Stimulated activated naive CD8-positive, alpha-beta T cell treated with anti-CD3 and anti-CD28 coated beads, Interleukin-15, Interleukin-2, amounts not matched to agents 100 U/mL and 50 U/mL, for 24 hours (primary cell): ENCODE results near the gene OGFR.
A peak's percentile ranks its signal among the peaks of the same experiment; 100 is the strongest.

Source experiments
- ATAC-seq: fragments of 150-1000 bp; cut with Tn5 transposase; one replicate; pipeline ENCODE4 v1.10.0; 2021
- DNase-seq: peaks from one replicate; pipeline ENCODE4 v3.0.0; 2021

OGFR gene

DNA sequence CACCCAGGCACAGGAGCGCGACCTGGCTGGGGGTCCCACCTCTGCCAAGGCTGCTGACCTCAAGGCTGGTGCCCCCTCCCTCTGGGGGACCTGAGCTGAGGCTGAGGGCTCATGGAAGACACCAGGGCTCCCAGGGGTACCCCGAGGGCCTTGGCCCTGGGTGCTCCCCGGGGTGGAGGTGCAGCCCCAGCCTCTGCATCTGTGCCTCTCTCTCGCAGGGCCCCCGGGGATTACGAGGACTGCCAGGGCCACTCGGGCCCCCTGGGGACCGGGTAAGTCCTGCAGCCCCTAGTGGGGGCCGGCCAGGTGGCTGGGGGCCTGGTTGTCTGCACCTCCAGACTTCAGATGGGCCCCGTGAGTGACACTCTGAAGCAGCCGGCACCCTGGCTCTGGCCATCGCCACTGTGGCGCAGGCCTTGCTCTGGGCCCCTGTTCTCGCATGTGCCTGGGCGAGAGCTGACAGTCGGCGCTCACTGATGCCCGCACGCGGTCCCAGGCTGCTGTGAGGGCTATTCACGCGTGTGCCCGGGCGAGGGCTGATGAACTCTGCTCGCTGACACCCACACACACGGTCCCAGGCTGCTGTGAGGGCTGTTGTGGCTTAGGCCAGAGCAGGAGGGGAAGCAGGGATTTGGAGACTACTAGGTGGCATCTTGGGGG lies 21.5 kb downstream of the OGFR start:
- ATAC-seq (no peak), DNase-seq (no peak)

DNA sequence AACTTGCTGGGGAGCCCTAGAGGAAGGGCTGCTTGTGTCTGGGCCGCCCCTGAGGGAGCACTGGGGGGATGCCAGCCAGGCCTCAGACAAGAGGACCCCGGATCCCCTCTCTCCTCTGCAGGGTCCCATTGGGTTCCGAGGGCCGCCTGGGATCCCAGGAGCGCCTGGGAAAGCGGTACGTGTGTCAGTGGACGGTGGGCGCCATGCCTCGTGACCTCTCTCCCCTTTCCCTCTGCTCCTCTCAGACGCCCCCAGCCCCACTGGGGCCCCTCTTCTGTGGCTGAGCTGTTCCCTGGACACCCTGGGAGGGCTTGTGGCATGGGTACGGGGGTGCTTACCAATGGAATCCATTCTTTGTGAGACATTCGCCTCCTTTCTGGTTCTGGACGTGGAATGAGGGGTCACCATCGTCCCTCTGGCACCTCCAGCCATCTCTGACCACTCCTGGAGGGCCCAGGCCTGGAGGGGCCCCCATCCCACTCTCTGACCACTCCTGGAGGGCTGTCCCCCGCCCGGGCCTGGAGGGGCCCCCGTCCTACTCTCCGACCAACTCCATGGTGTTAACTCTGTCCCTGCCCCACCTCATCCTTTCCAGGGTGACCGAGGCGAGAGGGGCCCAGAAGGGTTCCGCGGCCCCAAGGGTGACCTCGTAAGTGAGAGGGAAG lies 22.1 kb downstream of the OGFR start:
- DNase-seq (no peak), ATAC-seq (no peak)

DNA sequence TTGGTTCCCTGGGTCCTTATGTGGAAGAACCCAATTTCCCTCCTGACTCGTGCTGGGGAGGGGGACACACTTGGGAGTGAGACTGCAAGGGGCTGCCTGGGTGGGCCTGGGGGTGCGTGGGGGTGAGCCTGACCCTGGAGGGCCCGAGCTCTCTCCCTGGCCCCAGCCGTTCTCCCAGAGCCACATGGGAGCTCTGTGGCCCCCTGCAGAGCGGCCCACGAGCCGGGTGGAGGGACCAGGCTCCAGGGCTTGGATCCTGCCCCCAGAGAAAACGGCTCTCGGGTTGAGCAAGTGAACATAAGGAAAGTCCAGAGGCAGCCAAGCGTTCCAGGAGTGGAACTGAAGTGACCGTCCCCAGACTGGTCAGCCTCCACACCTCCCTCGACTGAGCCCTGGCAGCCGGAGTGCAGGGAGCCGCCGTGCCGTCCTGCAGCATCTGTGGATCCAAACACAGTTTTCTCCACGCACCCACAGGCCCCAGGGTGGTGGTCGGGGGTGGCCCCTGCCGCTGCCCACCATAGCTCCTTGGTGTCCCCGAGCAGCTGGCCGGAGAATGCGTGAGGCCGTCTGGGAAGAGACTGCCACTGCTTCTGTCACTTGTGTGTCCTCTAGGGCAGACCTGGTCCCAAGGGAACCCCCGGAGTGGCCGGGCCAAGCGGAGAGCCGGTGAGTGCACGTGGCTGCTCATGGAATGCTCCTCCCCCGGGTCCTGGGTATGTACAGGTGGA lies 22.8 kb downstream of the OGFR start:
- DNase-seq (no peak), ATAC-seq (no peak)

DNA sequence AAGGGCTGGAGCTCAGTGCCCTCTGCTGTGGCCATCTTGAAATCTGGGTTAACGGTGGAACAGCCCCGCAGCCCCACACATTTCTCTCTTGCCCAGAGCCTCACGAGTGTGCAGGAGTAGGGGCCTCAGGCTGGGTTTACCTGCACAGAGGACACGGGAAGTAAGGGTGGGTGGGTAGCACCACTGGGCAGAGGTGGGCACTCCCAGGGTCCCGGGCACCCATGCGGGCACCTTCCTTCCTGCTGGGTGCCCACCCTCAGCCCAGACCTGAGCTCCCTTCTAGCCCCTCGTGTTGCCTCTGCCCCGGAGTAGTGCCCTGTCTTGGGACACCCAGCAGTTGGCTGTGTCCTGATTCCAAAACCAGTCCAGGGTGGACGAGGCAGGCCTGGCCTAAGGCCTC lies 23.4 kb downstream of the OGFR start:
- DNase-seq (no peak), ATAC-seq (no peak)

DNA sequence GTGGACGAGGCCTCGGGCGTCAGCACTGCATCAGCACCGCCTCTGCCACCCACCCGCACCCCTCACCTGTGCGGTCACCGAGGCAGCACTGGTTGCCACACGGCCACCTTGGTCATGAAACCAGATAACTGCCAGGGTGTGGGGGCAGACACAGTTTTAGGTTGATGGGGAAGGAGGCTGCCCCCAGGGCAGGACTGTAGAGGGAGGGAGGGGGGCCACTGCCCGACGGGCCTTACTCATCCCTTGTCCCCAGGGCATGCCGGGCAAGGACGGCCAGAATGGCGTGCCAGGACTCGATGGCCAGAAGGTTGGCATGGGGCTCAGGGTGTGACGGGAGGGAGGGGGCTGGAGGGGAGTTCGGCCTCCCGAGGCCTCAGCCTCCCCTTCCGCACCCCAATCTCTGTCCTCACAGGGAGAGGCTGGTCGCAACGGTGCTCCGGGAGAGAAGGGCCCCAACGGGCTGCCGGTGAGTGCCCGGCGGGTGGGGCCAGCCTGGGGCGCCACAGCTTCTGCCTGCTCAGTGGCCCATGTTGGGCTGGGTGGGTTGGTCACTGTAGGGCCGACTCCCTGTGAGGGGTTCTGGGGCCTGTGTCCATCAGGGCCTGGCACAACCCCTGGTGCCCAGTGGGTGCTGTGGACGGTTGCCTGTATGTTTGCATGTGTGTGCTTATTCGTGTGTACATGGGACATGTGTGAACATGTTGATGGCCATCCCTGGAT lies 24.0 kb downstream of the OGFR start:
- no peak for DNase-seq
- no peak for ATAC-seq

- ATAC-seq (no peak), DNase-seq (no peak)
These were observed 24.9 kb downstream of the OGFR start for GRCh38 chr20:62829231-62830230.

- DNase-seq: no peak
- no peak for ATAC-seq
These were observed 25.6 kb downstream of the OGFR start for GRCh38 chr20:62830251-62830650.

- no peak for ATAC-seq
- no peak for DNase-seq
These were observed 26.2 kb downstream of the OGFR start for GRCh38 chr20:62830821-62831220.

- DNase-seq: no peak
- no peak for ATAC-seq
These were observed 26.7 kb downstream of the OGFR start for GRCh38 chr20:62831361-62831788.

DNA sequence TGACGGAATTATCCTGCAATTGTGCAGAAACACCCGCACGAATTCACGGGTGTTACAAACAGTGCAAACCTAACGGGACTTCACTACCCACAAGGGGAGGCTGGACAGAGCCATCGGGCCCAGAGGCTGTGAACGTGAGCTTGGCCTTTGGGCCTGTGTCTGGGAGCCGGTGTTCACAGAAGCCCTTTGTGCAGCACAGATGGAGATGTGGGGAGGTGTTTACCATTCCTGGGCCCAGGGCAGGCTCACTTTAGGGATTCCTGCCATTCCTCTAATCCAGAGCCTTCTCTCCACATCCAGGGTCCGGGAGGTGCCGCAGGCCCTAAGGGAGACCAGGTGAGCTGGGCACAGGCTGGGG lies 27.2 kb downstream of the OGFR start:
- no peak for ATAC-seq
- no peak for DNase-seq

GRCh38 chr20:62832212-62832922 lies 27.7 kb downstream of the OGFR start:
- DNase-seq: peak; percentile 36
- peak; percentile 44 for ATAC-seq

DNA sequence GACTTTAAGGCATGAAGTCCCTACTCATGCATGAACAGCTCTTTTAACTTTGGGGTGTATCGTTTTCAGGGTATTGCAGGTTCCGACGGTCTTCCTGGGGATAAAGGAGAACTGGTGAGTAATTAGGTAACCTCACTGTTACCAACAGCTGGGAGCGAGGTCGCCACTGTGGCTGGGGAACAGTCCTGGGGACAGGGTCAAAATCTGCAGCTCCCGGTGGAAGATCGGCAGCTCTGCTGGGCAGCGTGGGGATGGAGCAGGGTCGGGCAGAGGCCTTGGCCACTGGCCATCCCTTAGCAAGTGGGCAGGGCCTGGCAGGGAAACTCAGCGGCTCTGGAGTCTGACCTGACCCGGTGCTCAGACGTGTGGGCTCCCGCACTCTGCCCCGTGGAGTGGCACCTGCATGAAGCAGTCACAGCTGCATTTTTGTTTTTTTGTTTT lies 28.3 kb downstream of the OGFR start:
- DNase-seq (no peak), ATAC-seq (no peak)

DNA sequence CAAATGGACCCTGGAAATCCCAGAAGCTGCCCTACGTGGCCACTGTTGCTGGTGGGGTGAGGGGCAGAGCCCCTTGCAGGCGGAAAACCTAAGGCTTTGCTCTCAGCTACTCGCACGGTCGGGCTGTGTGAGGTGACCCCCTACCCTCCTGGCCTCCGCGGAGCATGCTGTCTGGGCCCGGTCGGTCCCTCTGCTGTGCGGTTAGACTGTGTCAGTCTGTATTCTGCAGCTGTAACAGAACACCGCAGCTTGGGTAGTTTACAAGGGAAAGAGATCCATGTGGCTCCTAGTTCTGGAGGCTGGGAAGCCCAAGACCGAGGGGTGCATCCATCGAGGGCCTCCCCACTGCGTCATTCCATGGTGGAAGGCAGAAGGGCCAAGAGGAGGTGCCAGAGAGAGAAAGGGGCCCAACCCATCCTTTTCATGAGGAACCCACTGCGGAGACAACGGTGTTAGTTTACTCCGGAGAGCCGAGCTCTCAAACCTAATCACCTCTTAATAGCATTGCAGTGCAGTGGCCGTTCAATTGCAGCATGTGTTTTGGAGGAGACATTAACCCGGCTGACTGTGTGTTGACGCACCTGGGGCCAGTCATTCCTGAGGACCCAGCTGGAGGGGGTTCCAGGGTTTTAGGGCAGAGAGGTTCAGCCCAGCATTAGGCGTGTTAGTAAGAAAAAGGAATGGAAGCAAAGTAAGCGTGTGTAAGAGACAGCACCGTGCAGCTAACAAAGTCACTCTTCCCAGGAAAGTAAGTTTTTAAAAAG lies 30.5 kb downstream of the OGFR start:
- DNase-seq (no peak), ATAC-seq (no peak)

DNA sequence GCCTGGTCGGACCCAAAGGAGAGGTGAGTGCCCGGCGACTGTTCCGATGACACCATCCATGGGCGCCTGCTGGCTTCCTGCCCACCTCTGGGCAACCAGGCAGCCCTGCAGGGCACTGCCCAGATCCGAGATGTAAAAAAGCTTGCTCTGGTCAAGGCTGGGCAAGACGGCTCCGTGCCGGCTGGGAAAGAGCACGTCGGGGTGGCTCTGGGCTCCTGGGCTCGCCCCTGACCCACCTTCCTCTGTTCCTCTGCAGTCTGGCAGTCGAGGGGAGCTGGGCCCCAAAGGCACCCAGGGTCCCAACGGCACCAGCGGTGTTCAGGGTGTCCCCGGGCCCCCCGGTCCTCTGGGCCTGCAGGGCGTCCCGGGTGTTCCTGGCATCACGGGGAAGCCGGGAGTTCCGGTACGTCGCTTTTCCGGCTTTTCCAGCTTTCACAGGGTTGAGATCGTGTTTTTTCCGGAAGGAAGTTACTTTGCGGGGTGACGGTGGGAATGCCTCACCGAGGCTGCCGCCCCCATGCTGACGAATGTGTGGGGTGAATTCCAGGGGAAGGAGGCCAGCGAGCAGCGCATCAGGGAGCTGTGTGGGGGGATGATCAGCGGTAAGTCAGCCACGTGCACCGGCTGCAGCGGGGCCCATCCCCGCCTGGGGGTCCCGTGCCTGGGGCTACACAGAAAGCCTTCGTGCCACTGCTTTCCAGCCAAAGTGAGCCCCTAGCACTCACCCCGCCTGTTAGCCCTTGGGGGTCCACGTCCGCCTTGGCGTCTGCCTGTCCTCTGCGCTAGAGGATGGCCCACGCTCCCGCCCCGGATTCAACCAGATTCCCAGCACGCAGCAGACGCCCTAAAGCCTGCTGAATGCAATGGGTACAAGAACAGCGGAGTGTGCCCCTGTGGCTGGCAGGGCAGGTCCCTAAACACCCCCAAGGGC lies 31.6 kb downstream of the OGFR start:
- DNase-seq (no peak), ATAC-seq (no peak)

DNA sequence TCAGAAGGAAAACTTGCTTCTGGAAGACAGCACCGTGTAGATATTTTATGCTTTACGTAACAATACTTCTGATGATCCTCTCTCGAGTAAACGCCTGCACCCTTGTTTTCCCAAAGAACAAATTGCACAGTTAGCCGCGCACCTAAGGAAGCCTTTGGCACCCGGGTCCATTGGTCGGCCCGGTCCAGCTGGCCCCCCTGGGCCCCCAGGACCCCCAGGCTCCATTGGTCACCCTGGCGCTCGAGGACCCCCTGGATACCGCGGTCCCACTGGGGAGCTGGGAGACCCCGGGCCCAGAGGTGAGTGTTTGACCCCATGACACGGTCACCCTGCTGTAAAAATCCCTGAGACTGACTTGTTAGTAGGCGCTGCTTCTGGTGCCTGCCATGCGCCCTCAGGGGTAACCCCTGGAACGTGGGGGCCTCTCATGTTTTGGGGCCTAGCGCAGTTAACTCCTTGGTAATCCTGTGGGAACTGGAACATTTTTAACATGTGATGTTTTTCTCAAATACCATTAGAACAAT lies 32.4 kb downstream of the OGFR start:
- ATAC-seq: no peak

GRCh38 chr20:62837790-62838127 lies 33.1 kb downstream of the OGFR start:
- no peak for DNase-seq
- ATAC-seq: no peak

More for the DNA sequence above, 32.4 kb downstream of the OGFR start:
- no peak for DNase-seq

DNA sequence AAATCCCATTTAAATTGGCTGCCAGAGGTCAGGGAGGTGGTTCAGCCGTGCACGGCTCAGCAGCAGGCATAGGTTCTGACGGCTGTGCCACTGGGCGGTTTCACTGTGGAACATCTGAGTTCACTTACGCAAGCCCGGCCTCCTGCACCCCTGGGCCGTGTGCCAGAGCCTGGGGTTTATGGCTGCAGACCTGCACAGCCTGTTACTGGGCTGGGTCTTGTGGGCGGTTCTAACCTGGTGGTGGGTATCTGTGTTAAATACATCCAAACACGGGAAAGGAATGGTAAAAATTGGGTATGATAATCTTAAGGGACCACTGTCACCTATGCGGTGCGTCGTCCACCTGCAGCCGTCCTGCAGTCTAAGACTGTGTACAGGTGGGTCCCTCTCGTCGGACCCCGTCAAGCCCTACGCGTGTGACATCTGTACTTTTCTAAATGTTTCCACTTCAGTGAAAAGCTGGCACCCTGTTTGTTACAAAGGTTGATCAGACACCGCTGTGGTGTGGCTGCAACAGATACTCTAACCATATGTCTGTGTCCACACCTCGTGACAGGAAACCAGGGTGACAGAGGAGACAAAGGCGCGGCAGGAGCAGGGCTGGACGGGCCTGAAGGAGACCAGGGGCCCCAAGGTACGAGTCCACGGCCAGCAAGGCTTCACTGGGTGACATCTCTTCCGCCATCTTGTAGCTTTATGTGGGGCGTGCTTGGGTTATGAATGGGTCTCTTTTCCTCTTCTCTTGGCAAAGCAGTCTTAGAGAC lies 33.7 kb downstream of the OGFR start:
- DNase-seq: no peak
- ATAC-seq: no peak

DNA sequence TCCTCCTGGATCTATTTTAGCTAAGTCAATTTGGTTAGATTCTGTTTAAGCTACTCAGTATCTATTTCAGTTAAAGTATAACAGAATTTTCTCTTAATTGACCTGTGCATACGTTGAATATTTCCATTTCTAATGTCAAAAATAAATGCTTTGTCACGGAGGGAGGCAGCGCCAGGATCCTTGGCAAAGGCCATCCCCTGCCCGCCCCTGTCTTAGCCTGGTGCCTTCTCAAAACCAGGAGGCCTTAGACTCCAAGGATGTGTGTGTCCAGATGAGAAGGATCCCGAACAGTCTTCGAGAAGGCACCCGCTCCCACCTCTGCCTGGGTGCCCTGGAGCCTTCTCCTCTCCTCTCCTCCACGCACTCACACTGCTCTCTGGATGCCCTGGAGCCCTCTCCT lies 34.6 kb downstream of the OGFR start:
- ATAC-seq (no peak), DNase-seq (no peak)
